ENCODE data around the gene FEM1A.

GRCh38 chr19:4760285-4760650, 31.3 kb upstream of the FEM1A start:
- TF ChIP-seq CTCF (IDR thresholded peaks at IDR 0.05; ENCODE audit: low read depth, low read length, poor library complexity, severe bottlenecking) = no peak
- no peak for TF ChIP-seq EZH2phosphoT487 (IDR thresholded peaks at IDR 0.05; ENCODE audit: borderline replicate concordance, low read length)
